ENCODE results near the gene HMOX2.

DNA sequence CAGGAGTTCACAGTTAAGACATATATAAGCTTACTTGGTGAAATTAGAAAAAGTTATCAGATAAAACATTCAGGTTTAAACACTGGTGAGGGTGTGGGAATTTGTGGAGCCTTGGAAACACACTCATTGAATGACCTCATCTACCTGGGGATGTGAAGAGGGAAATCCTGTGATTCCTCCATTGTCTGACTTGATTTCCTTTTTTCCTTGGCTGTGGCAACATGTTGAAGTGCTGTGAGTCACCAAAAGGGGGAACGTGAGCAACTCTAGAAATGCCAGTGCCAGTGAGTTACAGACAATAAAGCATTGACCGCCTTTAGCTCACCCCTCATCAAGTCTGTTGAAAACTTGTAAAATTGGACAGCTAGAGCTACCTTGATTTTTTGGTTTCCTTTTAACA lies 1.8 kb downstream of the HMOX2 start:
- no peak for TF ChIP-seq POLR2AphosphoS5 (IDR thresholded peaks at IDR 0.05; ENCODE audit: low read depth, low read length)
- TF ChIP-seq, protein P1, sequence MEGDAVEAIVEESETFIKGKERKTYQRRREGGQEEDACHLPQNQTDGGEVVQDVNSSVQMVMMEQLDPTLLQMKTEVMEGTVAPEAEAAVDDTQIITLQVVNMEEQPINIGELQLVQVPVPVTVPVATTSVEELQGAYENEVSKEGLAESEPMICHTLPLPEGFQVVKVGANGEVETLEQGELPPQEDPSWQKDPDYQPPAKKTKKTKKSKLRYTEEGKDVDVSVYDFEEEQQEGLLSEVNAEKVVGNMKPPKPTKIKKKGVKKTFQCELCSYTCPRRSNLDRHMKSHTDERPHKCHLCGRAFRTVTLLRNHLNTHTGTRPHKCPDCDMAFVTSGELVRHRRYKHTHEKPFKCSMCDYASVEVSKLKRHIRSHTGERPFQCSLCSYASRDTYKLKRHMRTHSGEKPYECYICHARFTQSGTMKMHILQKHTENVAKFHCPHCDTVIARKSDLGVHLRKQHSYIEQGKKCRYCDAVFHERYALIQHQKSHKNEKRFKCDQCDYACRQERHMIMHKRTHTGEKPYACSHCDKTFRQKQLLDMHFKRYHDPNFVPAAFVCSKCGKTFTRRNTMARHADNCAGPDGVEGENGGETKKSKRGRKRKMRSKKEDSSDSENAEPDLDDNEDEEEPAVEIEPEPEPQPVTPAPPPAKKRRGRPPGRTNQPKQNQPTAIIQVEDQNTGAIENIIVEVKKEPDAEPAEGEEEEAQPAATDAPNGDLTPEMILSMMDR (IDR thresholded peaks at IDR 0.05), result no peak; the same call in 1 of the 2 replicates

Measured in Panc1 (cell line).